Measurements from ENCODE around the gene PRKCZ. TPM values are rescaled to one million over a fixed set of nuclear protein-coding genes. Genes with fewer than 3 reads are reported as not detected.
A peak's percentile ranks its signal among the peaks of the same experiment; 100 is the strongest.
"Not testable (repeated sequence)": the region's sequence is repeated elsewhere in the genome, so short reads cannot be mapped to it uniquely, and the experiment has no call there.

The PRKCZ gene
- total and polyA plus RNA-seq, 5 experiments from 2014 or later = 7.8 to 33.9 (median 11.3) TPM

DNA sequence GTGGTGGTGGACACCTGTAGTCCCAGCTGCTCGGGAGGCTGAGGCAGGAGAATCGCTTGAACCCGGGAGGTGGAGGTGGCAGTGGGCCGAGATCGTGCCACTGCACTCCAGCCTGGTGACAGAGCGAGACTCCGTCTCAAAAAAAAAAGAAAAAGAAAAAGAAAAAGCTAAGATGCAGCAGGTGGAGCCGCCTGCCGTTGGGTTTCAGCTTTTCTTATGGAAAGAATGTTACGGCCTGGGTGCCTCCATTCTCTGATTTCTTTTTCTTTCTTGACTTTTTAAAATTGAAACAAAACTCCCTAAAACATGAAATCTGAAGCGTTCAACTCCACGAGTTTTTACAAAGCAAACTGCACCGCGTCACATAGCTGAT lies 64.4 kb downstream of the PRKCZ start:
- POLR2A ChIA-PET = interaction anchor here (1.5 kb wide), 1 partner anchor 12 kb away, joined by 5 read pairs; no protein-coding TSS in a partner anchor

DNA sequence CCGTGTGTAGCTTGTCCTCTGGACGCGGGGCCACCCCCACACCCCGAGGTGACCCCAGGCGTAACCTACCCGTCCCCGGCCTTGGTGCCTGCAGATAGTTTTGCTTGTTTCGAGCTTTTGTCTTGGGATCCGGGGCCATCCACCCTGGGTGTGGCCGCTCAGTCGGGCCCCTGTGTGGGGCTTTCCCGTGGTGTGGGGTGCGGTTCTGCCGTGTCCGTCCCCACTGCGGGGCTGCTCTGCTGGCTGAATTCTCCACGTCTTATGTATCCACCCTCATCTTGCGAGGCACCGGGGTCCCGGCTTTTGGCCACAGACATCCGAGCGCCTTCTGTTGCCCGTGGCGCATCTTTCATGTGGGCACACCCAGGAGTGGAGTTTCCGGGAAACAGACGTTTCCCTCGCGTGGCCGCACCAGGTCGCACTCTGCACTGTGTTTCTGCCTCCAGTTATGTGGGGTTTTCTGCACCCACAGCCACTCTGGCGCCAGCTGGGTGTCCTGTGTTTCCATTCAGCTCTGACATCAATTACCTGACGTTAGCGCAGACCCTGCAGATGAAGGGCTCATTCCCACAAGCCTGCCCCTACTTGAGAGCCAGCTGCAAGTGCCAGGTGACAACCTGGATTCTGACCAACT lies 64.9 kb downstream of the PRKCZ start:
- Mint-ChIP-seq H3K36me3 (peaks cover 0 to 4% (median 0%) of the 10 kb centered on the region in 3 donors), H3K27me3 (no peaks in the 10 kb centered on the region), H3K27ac (peak overlapping the region in 2 of 10 donors; percentile 1 to 34), H3K4me1 (peaks cover 7 to 18% (median 15%) of the 10 kb centered on the region in 4 donors), H3K4me3 (peak overlapping the region in 4 of 10 donors; percentile 24 to 53 (median 50)), H3K9me3 (peaks cover 0 to 6% (median 0%) of the 10 kb centered on the region in 9 donors)
- POLR2A ChIA-PET = interaction anchor here (1.5 kb wide), 1 partner anchor 11 kb away, joined by 5 read pairs; no protein-coding TSS in a partner anchor
- DNase-seq (peak in 2 of 10 donors; percentile 28 to 54), ATAC-seq (peak; percentile 71 to 77)

More for the DNA sequence above, 64.4 kb downstream of the PRKCZ start:
- not testable (repeated sequence) for H3K9me3 Mint-ChIP-seq, H3K4me3 Mint-ChIP-seq, ATAC-seq, DNase-seq, H3K27me3 Mint-ChIP-seq, H3K36me3 Mint-ChIP-seq, H3K27ac Mint-ChIP-seq
- H3K4me1 Mint-ChIP-seq = peaks cover 3 to 18% (median 13%) of the 10 kb centered on the region in 4 donors

DNA sequence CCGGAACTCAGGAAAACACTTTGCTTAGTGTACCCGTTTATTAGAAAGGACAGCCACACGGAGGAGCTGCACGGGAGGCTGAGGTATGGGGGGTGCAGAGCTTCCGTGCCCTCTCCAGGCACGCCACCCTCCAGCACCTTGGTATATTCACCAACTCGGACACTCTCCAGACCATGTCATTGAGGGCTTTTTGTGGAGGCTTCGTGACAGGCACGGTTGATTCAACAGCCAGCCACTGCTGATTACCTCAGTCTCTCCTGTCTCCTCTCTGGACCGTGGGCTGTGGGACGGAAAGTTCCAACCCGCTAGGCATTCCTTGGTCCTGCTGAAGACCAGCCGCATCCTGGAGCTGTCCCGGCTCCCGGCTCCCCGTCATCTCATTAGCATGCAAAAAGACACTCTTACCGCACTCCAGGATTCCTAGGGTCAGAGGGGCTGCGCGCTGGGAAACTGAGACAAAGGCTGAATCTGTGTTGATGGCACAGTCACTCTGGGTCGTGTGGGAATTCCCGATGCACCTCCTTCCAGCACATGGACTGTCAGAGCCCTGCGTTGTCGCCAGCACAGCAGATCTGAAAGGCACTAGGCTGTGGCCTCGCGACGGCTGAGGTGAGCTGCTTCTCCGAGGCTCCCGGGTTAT lies 65.6 kb downstream of the PRKCZ start:
- peak in 1 of 10 donors; percentile 49 for DNase-seq
- peaks cover 0 to 4% (median 2%) of the 10 kb centered on the region in 3 donors for H3K36me3 Mint-ChIP-seq
- peak overlapping the region in 2 of 10 donors; percentile 50 to 53 for H3K4me3 Mint-ChIP-seq
- ATAC-seq = no peak
- H3K9me3 Mint-ChIP-seq = peaks cover 0 to 6% (median 0%) of the 10 kb centered on the region in 9 donors
- POLR2A ChIA-PET = interaction anchor here (1.5 kb wide), 1 partner anchor 11 kb away, joined by 5 read pairs; no protein-coding TSS in a partner anchor
- no peaks in the 10 kb centered on the region for H3K27me3 Mint-ChIP-seq
- H3K27ac Mint-ChIP-seq = peak overlapping the region in 3 of 10 donors; percentile 19 to 65 (median 56)
- peaks cover 7 to 18% (median 15%) of the 10 kb centered on the region in 4 donors for H3K4me1 Mint-ChIP-seq

DNA sequence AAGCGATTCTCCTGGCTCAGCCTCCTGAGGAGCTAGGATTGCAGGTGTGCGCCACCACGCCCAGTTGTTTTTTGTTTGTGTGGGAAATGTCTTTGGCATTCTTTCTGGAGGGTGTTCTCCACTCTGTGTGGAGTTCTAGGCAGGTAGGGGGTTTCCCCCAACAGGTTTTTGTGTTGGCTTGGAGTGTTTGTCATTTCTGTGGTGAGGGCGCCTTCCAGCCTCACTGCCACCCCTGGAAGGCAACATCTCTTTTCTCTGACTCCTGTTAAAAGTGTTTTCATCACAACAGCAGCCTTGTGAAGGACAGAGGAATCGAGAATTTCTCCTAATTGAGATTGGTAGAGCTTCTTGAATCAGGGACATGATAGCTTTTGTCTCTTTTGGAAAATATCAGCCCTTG lies 69.7 kb downstream of the PRKCZ start:
- DNase-seq (no peak), ATAC-seq (no peak)
- POLR2A ChIA-PET = no interaction called here
- peaks cover 0 to 4% (median 2%) of the 10 kb centered on the region in 3 donors for H3K36me3 Mint-ChIP-seq
- H3K27ac Mint-ChIP-seq = peak overlapping the region in 1 of 10 donors; percentile 21
- H3K4me3 Mint-ChIP-seq = no peak overlapping the region
- no peaks in the 10 kb centered on the region for H3K27me3 Mint-ChIP-seq
- peaks cover 12 to 28% (median 16%) of the 10 kb centered on the region in 4 donors for H3K4me1 Mint-ChIP-seq
- peaks cover 0 to 6% (median 0%) of the 10 kb centered on the region in 9 donors for H3K9me3 Mint-ChIP-seq

DNA sequence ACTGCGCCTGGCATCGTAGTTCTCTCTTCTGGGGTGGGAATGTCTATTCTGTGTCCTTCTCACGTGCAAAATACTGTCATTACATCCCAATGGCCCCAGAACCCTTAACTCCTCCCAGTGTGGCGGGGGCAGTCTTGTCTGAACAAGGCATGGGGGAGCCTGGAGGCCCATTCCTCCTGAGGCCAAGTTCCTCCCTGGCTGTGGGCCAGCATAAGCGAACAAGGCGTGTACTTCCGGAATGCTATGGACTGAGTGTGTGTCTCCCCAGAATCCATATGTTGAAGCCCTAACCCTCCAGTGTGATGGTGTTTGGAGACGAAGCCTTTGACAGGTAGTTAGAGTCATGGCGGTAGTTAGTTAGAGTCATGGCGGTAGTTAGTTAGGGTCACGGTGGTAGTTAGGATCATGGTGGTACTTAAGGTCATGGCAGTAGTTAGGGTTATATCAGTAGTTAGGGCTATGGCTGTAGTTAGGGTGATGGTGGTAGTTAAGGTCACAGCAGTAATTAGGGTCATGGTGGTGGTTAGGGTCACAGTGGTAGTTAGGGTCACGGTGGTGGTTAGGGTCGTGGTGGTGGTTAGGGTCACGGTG lies 71.0 kb downstream of the PRKCZ start:
- H3K27me3 Mint-ChIP-seq = no peaks in the 10 kb centered on the region
- peak overlapping the region in 3 of 10 donors; percentile 32 to 80 (median 61) for H3K27ac Mint-ChIP-seq
- H3K4me3 Mint-ChIP-seq = no peak overlapping the region
- DNase-seq = no peak
- no peak for ATAC-seq
- peaks cover 13 to 17% (median 14%) of the 10 kb centered on the region in 4 donors for H3K4me1 Mint-ChIP-seq
- H3K36me3 Mint-ChIP-seq = peaks cover 0 to 4% (median 2%) of the 10 kb centered on the region in 3 donors
- peaks cover 0 to 6% (median 0%) of the 10 kb centered on the region in 9 donors for H3K9me3 Mint-ChIP-seq
- POLR2A ChIA-PET = no interaction called here

DNA sequence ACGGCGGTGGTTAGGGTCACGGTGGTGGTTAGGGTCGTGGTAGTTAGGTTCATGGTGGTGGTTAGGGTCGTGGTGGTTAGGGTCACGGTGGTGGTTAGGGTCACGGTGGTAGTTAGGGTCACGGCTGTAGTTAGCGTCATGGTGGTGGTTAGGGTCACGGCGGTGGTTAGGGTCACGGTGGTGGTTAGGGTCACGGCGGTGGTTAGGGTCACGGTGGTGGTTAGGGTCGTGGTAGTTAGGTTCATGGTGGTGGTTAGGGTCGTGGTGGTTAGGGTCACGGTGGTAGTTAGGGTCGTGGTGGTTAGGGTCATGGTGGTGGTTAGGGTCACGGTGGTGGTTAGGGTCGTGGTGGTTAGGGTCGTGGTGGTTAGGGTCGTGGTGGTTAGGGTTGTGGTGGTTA lies 71.6 kb downstream of the PRKCZ start:
- POLR2A ChIA-PET, H3K27me3 Mint-ChIP-seq, ATAC-seq, H3K9me3 Mint-ChIP-seq, H3K4me3 Mint-ChIP-seq, DNase-seq, H3K36me3 Mint-ChIP-seq: not testable (repeated sequence)
- Mint-ChIP-seq H3K27ac (peak overlapping the region in 3 of 10 donors; percentile 1 to 61 (median 5)), H3K4me1 (peaks cover 14 to 22% (median 15%) of the 10 kb centered on the region in 4 donors)

DNA sequence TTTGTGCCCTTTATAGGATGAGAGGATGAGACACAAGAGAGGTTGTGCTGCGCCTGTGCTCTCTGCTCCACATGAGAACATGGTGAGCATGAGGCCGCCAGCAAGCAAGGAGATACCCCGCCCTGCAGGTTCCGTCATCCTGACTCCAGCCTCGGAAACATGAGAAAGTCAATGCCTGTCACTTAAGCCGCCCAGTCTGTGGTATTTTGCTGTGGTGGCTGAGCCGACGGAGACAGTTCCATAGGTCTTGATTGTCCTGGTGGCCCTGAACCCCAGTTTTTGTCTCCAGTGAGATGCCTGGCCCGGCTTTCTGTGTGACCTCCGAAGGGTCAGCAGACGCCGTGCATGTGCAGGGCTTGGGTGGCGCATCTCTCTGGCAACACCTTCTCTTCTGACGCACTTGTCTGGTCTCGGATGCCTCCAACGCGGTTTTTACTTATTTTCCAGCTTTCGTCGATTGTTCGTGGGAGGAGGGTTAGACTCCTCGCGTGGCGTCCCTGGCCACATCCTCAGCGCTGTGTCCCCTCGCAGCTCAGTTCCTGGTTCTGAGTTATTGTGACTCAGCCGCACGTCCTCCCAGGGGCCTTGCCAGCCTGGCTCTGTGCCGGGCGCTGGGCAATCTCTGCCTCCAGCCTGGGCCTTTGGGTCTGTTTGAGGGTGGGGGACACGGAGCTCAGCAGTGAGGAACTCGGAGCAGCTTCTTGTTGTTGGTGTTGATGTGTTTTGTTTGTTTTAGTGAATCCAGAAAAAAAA lies 74.4 kb downstream of the PRKCZ start:
- peaks cover 17 to 29% (median 26%) of the 10 kb centered on the region in 4 donors for H3K4me1 Mint-ChIP-seq
- DNase-seq (peak in 1 of 10 donors; percentile 57), ATAC-seq (no peak)
- H3K9me3 Mint-ChIP-seq = no peaks in the 10 kb centered on the region
- POLR2A ChIA-PET = no interaction called here
- H3K4me3 Mint-ChIP-seq = peak overlapping the region in 2 of 10 donors; percentile 6 to 26
- peaks cover 0 to 2% (median 0%) of the 10 kb centered on the region in 3 donors for H3K36me3 Mint-ChIP-seq
- peak overlapping the region in 5 of 10 donors; percentile 45 to 85 (median 69) for H3K27ac Mint-ChIP-seq
- no peaks in the 10 kb centered on the region for H3K27me3 Mint-ChIP-seq

DNA sequence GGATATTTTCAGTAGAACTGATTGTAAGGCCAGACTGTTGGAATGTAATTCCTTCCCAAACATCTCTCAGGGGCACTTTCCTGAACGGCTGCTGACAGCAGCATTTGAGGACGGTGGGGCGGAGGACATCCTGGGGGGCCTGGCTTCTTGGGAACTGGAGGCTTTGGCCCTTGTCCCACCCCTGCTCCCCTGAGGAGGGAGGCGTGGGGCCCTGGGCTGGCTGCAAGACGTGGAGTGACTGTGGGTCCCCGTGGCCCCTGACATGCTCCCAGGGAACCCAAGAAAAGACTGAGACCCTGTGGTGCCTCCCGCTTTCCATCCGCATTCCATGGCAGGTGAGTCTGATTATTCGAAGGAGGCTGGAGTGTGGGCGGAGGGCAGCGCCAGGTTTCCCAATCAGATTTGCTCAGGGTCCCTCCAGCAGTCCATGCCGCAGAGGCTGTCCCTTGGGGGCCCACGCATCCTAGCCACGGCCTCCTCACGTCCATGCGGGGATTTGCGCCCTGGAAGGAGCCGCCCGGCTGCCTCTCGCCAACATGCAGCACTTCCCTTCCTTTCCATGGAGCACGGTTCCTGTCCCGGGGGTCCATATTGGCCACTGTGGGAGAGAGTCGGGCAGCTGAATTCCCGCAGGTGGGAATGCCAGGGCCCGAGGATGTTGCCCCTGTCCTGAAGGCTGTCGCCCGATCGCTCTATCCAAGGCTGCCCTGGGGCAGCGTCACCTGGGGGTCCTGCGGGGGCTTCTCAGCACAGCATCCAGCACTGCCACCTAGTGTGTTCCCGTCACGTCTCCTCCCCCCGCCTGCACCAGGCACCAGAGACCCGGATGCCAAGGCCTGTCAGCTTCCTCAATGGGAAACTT lies 75.4 kb downstream of the PRKCZ start:
- Mint-ChIP-seq H3K9me3 (no peaks in the 10 kb centered on the region), H3K27me3 (no peaks in the 10 kb centered on the region), H3K4me3 (peak overlapping the region in 2 of 10 donors; percentile 7 to 11), H3K4me1 (peaks cover 14 to 28% (median 24%) of the 10 kb centered on the region in 4 donors), H3K27ac (peak overlapping the region in 3 of 10 donors; percentile 27 to 45 (median 30)), H3K36me3 (peaks cover 0 to under 1% (median 0%) of the 10 kb centered on the region in 3 donors)
- no peak for ATAC-seq
- POLR2A ChIA-PET = interaction anchor here (1.6 kb wide), 1 partner anchor 10 kb away, joined by 5 read pairs; no protein-coding TSS in a partner anchor
- peak in 1 of 10 donors; percentile 35 for DNase-seq

DNA sequence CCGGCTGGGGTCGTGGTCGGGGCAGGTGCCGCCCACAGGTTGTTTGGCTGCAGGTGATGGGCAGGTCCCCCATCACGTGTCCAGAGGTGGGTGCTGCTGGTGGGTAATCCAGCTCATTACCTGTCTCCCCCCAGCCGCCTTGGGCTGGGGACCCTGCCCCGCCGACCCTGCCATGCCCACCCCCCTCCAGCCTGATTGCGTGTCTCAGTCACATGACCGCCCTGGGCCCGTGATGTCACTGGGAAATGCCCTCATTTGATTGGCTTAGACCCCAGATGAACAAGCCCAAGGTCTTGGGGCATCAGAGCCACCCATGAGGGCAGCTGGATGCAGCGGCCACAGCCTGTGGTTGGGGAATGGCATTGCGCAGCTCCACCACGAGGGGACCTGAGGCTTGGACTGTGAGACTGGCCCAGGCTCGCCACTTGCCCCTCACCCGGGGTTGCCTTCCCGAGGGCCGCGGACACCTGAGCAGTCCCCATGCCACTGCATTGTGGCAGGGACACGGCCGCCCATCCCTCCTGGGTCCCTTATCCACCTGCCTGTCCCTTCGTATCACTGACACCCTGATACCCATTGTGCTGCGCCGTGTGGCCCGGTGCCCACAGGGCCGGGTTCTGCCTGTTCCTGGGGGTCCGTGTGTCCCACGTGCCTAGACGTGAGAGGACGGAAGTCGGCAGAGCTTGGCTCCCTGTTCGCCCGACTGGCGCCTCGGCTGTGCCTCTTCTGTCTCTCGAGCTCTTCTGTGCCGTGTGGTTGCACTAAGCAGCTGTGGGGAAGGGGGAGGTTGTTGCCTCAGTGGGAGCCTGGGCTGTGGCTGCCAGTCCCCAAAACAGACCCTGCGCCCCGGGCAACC lies 76.3 kb downstream of the PRKCZ start:
- DNase-seq (peak in 2 of 10 donors; percentile 37 to 65), ATAC-seq (peak; percentile 76 to 82)
- Mint-ChIP-seq H3K9me3 (no peaks in the 10 kb centered on the region), H3K27ac (peak overlapping the region; percentile 70 to 93 (median 90)), H3K36me3 (no peaks in the 10 kb centered on the region), H3K27me3 (no peaks in the 10 kb centered on the region), H3K4me3 (peak overlapping the region; percentile 54 to 92 (median 84)), H3K4me1 (peaks cover 11 to 30% (median 24%) of the 10 kb centered on the region in 4 donors)
- POLR2A ChIA-PET = interaction anchor here (1.6 kb wide), 1 partner anchor 11 kb away, joined by 5 read pairs; no protein-coding TSS in a partner anchor

DNA sequence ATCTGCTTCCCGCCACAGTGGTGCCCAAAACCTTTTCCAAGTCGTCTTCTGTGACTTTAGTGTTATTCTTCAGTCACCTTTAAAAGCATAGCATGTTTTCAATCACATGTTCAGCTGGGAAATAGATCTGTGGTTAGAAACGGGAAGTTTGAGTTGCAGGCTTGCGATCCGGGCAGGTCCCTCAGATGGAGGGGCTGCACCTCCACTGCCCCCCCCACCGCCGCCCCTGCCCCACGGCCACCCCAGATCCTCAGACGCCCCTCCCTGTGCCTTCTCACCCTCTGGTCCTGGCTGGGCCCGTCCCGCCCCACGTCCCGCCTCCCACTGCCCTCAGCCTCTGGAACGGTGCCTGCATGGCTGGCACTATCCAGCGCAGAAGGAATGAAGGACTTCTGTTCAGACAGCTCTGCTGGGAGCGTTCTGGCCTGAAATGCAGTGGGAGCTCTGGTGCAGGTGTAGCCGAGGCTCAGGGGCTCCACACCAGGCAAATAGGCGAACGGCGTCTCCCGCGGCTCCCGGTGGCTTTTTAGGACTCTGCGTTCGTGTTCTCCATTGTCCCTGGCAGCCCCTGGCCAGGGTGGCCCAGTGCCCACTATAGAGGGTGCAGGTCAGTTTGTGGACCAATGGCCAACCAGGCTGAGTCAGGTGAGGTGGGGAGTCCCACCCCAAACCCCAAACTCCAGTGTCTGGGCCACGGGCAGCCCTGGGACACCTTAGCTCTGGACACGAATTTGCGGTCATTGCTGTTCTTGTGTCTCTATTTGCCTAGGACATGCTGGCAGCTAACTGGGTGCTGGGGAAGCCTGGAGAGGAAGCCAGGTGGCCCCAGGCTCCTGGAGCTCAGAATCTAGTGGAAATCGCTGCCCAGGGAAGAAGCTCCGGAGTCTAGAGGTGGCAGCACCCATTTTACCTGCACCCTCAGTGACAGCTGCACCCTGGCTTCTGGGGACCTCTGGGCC lies 77.3 kb downstream of the PRKCZ start:
- peak overlapping the region; percentile 70 to 93 (median 90) for H3K27ac Mint-ChIP-seq
- peak in 1 of 10 donors; percentile 36 for DNase-seq
- peaks cover 8 to 38% (median 28%) of the 10 kb centered on the region in 4 donors for H3K4me1 Mint-ChIP-seq
- no peaks in the 10 kb centered on the region for H3K9me3 Mint-ChIP-seq
- ATAC-seq = peak in 1 of 2 donors; percentile 48
- H3K27me3 Mint-ChIP-seq = no peaks in the 10 kb centered on the region
- no peaks in the 10 kb centered on the region for H3K36me3 Mint-ChIP-seq
- POLR2A ChIA-PET = interaction anchor here (0.6 to 1.6 kb wide), 2 partner anchors 12 to 201 kb away, joined by 3 to 5 read pairs; no protein-coding TSS in a partner anchor
- H3K4me3 Mint-ChIP-seq = peak overlapping the region; percentile 54 to 92 (median 84)

All from naive thymus-derived CD8-positive, alpha-beta T cell (primary cell).